Activated CD8-positive, alpha-beta memory T cell treated with anti-CD3 and anti-CD28 coated beads, Interleukin-2, amount 50 U/mL, for 24 hours (primary cell): Measurements from ENCODE around the gene ITGA11.

Experiments used
- DNase-seq: peaks from one replicate; pipeline ENCODE4 v3.0.0-alpha.2; 2020; ENCODE audit errors: extremely low read depth

Gene ITGA11, protein sequence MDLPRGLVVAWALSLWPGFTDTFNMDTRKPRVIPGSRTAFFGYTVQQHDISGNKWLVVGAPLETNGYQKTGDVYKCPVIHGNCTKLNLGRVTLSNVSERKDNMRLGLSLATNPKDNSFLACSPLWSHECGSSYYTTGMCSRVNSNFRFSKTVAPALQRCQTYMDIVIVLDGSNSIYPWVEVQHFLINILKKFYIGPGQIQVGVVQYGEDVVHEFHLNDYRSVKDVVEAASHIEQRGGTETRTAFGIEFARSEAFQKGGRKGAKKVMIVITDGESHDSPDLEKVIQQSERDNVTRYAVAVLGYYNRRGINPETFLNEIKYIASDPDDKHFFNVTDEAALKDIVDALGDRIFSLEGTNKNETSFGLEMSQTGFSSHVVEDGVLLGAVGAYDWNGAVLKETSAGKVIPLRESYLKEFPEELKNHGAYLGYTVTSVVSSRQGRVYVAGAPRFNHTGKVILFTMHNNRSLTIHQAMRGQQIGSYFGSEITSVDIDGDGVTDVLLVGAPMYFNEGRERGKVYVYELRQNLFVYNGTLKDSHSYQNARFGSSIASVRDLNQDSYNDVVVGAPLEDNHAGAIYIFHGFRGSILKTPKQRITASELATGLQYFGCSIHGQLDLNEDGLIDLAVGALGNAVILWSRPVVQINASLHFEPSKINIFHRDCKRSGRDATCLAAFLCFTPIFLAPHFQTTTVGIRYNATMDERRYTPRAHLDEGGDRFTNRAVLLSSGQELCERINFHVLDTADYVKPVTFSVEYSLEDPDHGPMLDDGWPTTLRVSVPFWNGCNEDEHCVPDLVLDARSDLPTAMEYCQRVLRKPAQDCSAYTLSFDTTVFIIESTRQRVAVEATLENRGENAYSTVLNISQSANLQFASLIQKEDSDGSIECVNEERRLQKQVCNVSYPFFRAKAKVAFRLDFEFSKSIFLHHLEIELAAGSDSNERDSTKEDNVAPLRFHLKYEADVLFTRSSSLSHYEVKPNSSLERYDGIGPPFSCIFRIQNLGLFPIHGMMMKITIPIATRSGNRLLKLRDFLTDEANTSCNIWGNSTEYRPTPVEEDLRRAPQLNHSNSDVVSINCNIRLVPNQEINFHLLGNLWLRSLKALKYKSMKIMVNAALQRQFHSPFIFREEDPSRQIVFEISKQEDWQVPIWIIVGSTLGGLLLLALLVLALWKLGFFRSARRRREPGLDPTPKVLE

GRCh38 chr15:68431792-68432401 lies at the start of gene ITGA11:
ITGA11 (minus strand) TSS chr15:68432163; CDS start chr15:68432066, 97 bp downstream.
- no peak for DNase-seq

- no peak for DNase-seq
Measured at GRCh38 chr15:68481321-68481720, 49.4 kb upstream of the ITGA11 start.

DNA sequence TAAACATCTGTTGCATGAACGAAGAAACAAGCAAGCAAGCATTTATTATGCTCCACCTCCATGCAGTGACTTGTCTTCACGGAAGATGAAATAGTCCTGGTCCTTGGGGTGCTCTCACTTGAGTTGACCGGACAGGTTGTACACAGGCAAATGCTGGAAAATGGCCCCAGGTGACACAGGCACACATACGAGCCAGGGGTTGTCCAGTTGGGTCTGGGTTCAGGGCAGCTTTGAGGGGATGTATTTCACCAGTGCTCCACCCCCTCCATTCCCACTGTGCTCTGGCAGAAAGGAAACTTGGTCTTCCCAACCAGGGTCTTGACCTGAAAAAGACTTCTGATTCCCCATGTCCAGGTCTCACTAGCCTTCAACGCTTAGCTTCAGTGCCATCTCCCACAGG lies 48.3 kb upstream of the ITGA11 start:
- DNase-seq = no peak

GRCh38 chr15:68479870-68480269 lies 47.9 kb upstream of the ITGA11 start:
- DNase-seq = no peak

DNA sequence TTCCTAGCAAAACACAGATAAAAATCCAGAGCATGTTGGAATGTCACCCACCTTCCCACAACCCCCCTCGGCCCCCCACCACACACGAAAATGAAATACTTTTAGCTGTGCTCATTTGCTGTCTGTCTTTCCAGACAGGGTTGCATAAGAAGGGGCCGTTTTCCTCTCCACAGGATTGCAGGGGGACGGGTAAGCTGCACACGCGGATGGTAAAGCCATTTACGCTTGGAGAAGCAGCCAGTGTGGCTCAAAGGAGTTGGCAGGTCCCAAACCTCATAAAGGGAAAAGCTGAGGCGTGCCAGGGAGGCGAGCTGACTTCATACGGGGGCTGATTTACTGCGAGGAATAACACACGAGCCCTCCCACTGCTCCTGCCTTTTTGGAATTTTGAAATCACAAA lies 47.4 kb upstream of the ITGA11 start:
- no peak for DNase-seq

- DNase-seq = no peak
Measured at GRCh38 chr15:68478853-68479252, 46.9 kb upstream of the ITGA11 start.

DNA sequence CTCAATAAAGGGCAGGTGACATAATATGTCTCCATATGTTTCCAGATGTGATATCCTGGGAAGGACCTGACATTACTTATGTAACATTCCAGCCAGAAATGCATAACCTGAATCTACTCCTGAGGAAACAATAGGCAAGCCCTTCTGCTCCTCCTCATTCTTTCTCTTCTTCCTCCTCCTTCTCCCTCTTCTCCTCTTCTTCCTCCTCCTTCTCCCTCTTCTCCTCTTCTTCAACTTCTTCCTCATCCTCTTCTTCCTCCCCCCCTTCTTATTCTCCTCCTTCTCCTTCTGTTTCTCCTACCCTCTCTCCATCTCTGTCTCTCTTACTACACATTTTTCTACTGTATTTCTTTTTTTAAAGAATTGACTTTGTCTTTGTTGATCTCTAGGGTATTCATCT lies 43.5 kb upstream of the ITGA11 start:
- no peak for DNase-seq

GRCh38 chr15:68471541-68471940 lies 39.6 kb upstream of the ITGA11 start:
- no peak for DNase-seq

DNA sequence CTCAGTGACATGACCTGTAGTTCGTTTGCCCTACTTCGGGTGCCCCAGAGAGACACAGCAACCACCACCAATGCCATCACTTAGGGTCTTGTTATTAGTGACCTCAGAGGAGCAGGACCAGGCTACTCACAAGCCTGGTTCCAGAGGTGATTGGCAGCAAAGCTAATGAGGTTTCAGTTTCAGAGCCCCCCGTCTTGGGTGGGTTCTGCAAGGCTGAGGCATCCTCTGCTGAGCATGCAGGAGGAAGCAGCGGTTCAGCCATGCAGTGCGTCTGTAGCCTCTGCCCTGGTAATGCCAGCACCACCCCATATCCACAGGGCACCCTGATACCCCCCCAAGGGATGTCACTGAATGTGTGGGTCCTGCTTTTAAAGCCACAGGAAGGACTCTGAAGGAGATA lies 39.0 kb upstream of the ITGA11 start:
- no peak for DNase-seq

DNA sequence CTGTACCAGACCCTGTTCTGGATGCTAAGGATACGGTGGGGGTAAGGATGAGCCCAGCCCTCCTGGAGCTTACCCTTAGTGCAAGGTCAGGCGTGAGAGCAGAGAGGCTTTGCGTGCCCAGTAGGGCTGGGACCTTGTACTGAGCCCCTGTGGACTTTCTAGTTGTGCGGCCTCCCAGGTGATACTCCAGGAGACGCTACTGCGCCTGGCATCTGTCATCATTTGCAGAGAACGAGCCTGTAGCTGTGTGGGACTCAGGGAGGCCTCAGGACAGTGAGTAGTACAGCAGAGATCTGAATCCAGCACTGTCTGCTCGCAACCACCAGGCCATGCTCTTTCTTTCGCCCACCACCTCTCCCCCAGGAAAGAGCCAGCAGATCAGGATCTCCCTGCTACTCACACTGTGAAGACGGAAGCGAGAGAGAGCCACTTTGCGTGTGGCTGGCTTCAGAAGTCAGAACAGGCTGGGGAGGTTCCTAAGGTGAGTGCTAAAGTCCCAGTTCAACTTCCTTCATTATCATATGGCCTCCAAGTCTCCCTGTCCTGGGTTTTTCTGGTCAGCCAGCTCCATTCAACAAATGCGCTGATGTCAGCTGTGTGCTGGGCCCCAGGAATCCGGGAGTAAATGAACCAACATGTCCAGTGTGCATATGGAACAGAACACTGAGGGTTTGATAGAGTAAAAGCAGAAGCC lies 38.2 kb upstream of the ITGA11 start:
- DNase-seq = no peak

DNA sequence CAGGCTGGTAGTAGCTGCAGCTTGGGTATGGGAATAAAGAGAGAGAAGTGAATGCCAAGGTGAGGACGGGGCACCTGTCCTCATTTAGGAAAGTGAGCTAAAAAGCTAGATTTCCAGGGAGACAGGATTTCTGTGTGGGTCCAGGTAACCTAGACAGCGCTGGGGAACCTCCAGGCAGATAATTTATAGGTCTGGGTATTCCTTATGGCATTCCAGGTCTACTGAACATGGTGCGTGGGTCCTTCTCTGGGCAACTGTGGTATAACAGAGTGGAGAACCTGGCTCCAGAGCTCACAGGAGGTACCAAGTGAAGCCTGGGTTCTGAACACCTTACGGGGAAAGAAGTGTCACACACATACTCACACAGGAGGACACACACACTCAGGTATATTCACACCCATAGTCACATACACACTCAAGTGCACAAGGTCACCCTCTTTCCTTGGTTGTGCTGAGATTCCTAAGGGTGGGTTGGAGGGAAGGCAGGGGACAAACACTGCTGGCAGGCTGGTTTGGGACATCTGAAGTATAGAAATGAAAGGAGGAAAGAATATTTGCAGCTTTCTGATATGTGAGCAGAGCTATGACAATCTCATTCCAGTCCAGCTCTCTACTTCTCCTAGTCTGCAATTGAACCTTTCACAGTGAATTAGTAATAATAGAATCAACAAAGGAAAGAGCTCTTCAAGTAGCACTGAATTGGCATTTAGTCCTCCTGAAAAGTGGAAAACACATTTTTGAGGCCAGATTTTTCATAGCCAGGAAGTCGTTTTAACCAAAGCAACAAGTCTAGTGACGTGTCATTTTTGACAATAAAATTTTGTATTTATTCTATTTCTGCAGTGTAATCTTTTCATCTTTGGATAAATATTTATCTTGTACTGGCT lies 37.4 kb upstream of the ITGA11 start:
- DNase-seq = no peak

GRCh38 chr15:68466876-68467275 lies 34.9 kb upstream of the ITGA11 start:
- no peak for DNase-seq

DNA sequence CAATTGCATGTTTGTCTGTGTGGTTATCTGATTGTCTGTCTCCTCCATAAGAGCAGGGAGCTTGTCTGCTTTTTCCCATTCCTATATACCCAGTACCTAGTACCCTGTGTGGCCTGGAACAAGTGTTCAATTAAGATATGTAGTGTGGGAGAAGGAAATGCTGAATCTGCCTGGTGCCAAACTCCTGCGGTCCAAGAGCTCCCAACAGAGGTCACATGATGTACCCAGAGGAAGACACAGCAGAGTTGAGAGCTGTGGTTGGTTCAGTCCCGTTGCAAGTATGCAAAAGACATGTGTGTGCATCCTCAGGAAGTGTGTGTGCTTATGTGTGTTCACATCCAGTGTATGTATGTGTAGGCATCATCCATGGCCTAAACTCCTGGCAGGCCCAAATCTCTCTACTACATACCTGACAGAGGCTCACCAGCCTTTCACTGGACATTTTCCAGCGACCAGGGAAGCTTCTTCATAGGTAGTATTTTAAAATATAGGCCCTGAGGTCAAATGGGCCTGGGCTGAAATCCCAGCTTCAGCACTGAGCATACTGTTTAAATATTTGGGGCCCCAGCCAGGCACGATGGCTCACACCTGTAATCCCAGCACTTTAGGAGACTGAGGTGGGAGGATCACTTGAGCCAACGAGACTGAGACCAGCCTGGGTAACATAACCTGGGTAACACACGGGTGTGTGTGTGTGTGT lies 34.0 kb upstream of the ITGA11 start:
- no peak for DNase-seq

- no peak for DNase-seq
Measured at GRCh38 chr15:68464448-68465090, 32.6 kb upstream of the ITGA11 start.

DNA sequence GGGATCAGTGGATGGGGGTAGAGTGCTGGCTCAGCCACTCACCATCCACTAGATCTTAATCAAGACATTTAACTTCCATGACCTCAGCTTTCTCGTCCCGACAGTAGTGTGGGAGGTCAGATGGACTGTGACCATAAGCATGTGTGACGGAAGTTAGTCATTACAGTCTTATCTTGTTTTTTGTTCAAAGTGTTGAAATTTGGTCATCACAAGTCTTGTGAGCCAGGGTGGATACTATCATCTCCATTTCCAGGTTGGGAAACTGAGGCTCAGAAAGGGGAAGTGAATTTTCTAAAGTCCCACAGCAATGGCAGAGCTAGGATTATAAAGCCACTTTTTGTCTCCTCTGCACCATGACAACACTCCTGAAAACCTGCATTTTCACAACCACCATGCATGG lies 32.0 kb upstream of the ITGA11 start:
- no peak for DNase-seq

DNA sequence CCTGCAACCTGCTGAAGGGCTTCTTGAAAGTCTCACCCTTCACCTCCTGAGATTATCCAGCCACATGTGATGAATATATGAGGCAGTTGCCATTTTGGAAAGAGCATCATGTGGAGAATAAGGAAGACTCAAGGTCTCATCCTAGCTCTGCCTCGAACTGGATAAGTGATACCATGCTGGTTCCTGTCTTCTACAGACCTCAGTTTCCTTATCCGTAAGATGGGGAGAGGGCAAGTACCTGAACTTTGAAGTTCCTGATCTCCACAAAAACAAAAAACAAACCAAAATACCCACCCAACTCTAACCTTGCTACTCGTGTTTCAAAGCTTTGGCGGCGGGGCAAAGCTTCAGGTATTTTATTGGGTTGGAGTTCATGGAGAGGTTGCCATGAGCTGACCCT lies 31.5 kb upstream of the ITGA11 start:
- no peak for DNase-seq

DNA sequence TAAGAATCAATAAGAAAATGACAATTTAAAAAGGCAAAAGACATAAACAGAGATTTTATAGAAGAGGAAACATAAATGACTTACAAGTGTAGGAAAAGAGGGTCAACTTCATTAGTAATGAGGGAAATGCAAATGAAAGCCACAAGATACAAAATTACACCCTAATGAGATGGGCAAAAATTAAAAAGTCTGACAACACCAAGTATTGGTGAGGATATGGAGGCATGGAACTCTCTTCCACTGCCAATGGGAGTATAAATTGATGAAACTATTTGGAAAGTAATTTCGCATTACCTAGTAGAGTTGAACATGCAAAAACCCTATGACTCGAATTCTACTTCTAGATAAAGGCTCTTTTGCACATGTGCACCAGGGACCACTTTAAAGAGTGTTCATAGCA lies 28.2 kb upstream of the ITGA11 start:
- no peak for DNase-seq

DNA sequence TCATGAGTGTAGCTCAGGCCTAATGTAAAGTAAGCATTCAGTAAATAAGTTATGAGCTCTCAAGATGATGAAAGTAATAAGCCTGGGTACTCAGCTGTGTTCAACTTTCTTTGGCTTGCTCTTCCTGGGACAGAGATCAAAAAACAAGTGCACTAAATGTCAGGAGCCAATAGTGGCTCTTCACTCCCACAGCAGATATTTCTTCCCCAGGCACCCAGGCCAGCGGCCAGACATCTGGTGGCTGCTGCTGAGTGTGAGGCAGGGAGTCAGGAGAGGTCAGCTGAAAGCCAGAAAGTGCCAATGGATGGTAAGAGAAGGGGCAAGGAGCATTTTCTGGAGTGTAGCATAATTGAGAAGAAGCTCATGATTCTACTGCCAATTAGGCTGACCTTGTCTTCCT lies 18.2 kb upstream of the ITGA11 start:
- no peak for DNase-seq

GRCh38 chr15:68449389-68449788 lies 17.4 kb upstream of the ITGA11 start:
- DNase-seq = no peak
